ENCODE results near the gene INIP. TPM values are rescaled to one million over a fixed set of nuclear protein-coding genes. Genes with fewer than 3 reads are reported as not detected.

The INIP gene
- total and polyA plus RNA-seq, 2 of the 13 experiments (the other 11 are each of a cell fraction or from before 2014, with no cell fraction given): 13.6 to 28.6 TPM

DNA sequence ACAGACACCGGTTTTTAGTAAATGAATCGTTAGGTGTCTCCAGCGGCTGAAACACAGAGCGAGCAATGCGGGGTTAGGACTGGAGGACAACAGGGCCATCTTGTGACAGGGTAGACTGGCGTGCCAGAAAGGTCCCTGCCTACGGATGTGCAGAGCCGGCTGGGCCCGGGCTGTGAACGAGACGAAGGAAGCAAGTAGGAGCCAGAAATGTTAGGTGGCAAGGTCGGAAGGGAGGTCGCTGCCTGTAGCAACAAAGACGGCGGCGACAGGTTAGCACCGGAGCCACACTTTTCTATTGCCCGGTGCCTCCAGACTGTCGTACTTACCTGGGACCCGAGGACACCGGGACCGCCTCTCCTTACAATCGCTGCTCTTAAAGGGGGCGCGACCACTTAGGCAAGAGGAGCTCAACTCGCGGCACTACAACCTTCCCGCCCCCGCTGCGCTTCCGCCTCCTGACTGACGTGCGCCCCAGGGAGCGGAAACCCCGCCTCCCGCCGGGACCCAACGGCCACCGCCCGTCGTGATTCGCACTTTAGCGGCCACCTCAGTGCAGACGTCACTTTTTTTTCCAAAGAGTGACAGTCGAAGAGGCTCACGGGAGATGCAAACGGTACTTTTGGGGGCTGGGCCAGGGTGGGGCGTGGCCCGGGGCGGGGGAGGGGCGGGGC is at the start of gene INIP (continued):
- TF ChIP-seq AHR (CRISPR knock-in tag; IDR thresholded peaks at IDR 0.05) (0 out of 2 replicates have a peak, but pooled peaks have one; percentile 34), RXRA (CRISPR knock-in tag; IDR thresholded peaks at IDR 0.05) (peak; percentile 41; the same call in 1 of the 2 replicates), ZNF607 (CRISPR knock-in tag; IDR thresholded peaks at IDR 0.05; ENCODE audit: borderline replicate concordance) (0 out of 2 replicates have a peak, but pooled peaks have one; percentile 27), MEIS2 (CRISPR knock-in tag; IDR thresholded peaks at IDR 0.05) (peak; percentile 51; the same call in 1 of the 2 replicates), CBFB (CRISPR knock-in tag; IDR thresholded peaks at IDR 0.05) (peak; percentile 39; the same call in 1 of the 2 replicates), BRCA1 (CRISPR knock-in tag; IDR thresholded peaks at IDR 0.05) (peak; percentile 13; the same call in 1 of the 2 replicates), ZNF772 (CRISPR knock-in tag; IDR thresholded peaks at IDR 0.05) (0 out of 2 replicates have a peak, but pooled peaks have one; percentile 43), STAT5B (CRISPR knock-in tag; IDR thresholded peaks at IDR 0.05) (no peak), GATAD1 (CRISPR knock-in tag; IDR thresholded peaks at IDR 0.05) (peak; percentile 94), FOSL1 (CRISPR knock-in tag; IDR thresholded peaks at IDR 0.05; ENCODE audit: borderline replicate concordance) (no peak)
- TF ChIP-seq, protein P1, sequence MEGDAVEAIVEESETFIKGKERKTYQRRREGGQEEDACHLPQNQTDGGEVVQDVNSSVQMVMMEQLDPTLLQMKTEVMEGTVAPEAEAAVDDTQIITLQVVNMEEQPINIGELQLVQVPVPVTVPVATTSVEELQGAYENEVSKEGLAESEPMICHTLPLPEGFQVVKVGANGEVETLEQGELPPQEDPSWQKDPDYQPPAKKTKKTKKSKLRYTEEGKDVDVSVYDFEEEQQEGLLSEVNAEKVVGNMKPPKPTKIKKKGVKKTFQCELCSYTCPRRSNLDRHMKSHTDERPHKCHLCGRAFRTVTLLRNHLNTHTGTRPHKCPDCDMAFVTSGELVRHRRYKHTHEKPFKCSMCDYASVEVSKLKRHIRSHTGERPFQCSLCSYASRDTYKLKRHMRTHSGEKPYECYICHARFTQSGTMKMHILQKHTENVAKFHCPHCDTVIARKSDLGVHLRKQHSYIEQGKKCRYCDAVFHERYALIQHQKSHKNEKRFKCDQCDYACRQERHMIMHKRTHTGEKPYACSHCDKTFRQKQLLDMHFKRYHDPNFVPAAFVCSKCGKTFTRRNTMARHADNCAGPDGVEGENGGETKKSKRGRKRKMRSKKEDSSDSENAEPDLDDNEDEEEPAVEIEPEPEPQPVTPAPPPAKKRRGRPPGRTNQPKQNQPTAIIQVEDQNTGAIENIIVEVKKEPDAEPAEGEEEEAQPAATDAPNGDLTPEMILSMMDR (CRISPR knock-in tag; IDR thresholded peaks at IDR 0.05): peak; percentile 71
- TF ChIP-seq, protein P2, sequence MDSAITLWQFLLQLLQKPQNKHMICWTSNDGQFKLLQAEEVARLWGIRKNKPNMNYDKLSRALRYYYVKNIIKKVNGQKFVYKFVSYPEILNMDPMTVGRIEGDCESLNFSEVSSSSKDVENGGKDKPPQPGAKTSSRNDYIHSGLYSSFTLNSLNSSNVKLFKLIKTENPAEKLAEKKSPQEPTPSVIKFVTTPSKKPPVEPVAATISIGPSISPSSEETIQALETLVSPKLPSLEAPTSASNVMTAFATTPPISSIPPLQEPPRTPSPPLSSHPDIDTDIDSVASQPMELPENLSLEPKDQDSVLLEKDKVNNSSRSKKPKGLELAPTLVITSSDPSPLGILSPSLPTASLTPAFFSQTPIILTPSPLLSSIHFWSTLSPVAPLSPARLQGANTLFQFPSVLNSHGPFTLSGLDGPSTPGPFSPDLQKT (CRISPR knock-in tag; IDR thresholded peaks at IDR 0.05; ENCODE audit: borderline replicate concordance): no peak
- TF ChIP-seq, protein P3, sequence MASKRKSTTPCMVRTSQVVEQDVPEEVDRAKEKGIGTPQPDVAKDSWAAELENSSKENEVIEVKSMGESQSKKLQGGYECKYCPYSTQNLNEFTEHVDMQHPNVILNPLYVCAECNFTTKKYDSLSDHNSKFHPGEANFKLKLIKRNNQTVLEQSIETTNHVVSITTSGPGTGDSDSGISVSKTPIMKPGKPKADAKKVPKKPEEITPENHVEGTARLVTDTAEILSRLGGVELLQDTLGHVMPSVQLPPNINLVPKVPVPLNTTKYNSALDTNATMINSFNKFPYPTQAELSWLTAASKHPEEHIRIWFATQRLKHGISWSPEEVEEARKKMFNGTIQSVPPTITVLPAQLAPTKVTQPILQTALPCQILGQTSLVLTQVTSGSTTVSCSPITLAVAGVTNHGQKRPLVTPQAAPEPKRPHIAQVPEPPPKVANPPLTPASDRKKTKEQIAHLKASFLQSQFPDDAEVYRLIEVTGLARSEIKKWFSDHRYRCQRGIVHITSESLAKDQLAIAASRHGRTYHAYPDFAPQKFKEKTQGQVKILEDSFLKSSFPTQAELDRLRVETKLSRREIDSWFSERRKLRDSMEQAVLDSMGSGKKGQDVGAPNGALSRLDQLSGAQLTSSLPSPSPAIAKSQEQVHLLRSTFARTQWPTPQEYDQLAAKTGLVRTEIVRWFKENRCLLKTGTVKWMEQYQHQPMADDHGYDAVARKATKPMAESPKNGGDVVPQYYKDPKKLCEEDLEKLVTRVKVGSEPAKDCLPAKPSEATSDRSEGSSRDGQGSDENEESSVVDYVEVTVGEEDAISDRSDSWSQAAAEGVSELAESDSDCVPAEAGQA (IDR thresholded peaks at IDR 0.05; ENCODE audit: low read depth): peak; percentile 80
- TF ChIP-seq, protein P3 (CRISPR knock-in tag; IDR thresholded peaks at IDR 0.05; ENCODE audit: borderline replicate concordance): no peak
- TF ChIP-seq, protein P4, sequence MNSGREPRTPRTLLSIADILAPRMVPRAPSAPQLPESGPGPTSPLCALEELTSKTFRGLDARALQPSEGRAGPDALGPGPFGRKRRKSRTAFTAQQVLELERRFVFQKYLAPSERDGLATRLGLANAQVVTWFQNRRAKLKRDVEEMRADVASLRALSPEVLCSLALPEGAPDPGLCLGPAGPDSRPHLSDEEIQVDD (CRISPR knock-in tag; IDR thresholded peaks at IDR 0.05; ENCODE audit: borderline replicate concordance): peak; percentile 66; the same call in 1 of the 2 replicates
- TF ChIP-seq, protein P5, sequence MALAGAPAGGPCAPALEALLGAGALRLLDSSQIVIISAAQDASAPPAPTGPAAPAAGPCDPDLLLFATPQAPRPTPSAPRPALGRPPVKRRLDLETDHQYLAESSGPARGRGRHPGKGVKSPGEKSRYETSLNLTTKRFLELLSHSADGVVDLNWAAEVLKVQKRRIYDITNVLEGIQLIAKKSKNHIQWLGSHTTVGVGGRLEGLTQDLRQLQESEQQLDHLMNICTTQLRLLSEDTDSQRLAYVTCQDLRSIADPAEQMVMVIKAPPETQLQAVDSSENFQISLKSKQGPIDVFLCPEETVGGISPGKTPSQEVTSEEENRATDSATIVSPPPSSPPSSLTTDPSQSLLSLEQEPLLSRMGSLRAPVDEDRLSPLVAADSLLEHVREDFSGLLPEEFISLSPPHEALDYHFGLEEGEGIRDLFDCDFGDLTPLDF (CRISPR knock-in tag; IDR thresholded peaks at IDR 0.05): peak; percentile 72; the same call in 1 of the 2 replicates
- TF ChIP-seq, protein P6, sequence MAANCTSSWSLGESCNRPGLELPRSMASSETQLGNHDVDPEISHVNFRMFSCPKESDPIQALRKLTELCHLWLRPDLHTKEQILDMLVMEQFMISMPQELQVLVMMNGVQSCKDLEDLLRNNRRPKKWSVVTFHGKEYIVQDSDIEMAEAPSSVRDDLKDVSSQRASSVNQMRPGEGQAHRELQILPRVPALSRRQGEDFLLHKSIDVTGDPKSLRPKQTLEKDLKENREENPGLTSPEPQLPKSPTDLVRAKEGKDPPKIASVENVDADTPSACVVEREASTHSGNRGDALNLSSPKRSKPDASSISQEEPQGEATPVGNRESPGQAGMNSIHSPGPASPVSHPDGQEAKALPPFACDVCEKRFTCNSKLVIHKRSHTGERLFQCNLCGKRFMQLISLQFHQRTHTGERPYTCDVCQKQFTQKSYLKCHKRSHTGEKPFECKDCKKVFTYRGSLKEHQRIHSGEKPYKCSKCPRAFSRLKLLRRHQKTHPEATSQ (CRISPR knock-in tag; IDR thresholded peaks at IDR 0.05; ENCODE audit: borderline replicate concordance): no peak
